Cerebellar nuclear complex (tissue), 1 donor: ENCODE measurements around the gene RAB7A.

Experiments
- DNase-seq, 2 experiments: peaks; one replicate each; lab custom pipeline; 2025; lab: John Stamatoyannopoulos, UW

RAB7A gene

GRCh38 chr3:128853826-128854225, 127.8 kb downstream of the RAB7A start:
- DNase-seq: no peak

DNA sequence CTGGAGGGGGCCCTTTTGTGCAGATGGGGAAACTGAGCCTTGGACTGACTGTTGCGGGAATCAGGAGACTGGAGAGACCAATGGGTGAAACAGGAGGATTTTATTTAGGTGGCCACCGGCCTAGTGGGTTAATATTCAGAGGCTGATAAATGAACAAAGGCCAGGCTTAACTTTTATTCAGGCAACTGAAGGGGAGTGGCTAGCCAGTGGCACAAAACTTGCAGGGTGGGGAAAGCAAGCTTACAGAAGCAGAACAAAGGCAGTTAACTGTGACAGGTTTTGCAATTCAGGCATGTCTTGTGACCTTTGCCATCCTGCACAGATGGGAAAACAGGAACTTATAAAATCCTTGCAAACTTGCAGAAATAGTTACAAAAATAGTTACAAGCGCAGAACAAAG, 128.5 kb downstream of the RAB7A start:
- DNase-seq: no peak

DNA sequence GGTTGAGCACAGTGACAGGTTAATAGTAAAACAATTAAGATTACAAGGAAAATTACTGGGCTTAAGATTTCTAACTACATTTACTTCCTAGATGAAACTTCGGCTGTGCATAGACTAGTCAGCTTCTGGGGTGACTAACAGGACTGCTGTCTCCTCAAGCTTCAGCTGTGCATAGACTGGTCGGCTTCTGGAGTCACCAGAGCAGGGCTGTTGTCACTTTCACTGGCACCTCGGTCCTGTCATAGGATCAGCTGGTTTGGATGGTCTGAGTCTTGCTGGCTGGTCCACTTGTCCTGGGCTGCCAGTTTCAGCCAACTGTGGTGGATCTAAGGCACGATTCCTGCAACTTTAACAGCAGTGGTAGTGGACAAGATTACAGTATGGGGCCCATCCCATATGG, 129.6 kb downstream of the RAB7A start:
- DNase-seq: no peak

- DNase-seq: no peak
Measured at GRCh38 chr3:128858167-128858566, 132.2 kb downstream of the RAB7A start.

DNA sequence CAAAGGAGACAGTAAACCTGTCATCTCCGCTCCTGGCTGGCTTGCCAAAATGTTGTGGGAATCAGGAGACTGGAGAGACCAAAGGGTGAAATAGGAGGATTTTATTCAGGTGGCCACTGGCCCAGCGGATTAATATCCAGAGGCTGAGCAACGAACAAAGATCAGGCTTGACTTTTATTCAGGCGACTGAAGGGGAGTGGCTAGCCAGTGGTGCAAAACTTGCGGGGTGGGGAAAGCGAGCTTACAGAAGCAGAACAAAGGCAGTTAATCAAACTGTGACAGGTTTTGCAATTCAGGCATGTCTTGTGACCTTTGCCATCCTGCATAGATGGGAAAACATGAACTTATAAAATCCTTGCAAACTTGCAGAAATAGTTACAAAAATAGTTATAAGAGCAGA, 133.6 kb downstream of the RAB7A start:
- no peak for DNase-seq

- DNase-seq: no peak
Measured at GRCh38 chr3:128861491-128861890, 135.5 kb downstream of the RAB7A start.

GRCh38 chr3:128863560-128863959, 137.6 kb downstream of the RAB7A start:
- no peak for DNase-seq
